ENCODE results near the gene NKAIN2.
"Not testable (repeated sequence)": the region's sequence is repeated elsewhere in the genome, so short reads cannot be mapped to it uniquely, and the experiment has no call there.

DNA sequence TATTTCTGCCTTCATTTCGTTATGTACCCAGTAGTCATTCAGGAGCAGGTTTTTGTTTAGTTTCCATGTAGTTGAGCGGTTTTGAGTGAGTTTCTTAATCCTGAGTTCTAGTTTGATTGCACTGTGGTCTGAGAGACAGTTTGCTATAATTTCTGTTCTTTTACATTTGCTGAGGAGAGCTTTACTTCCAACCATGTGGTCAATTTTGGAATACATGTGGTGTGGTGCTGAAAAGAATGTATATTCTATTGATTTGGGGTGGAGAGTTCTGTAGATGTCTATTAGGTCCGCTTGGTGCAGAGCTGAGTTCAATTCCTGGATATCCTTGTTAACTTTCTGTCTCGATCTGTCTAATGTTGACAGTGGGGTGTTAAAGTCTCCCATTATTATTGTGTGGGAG is 606.8 kb downstream of the NKAIN2 start:
- not testable (repeated sequence) for TF ChIP-seq CTCF (optimal IDR thresholded peaks at IDR 0.05 in 1 of 3, IDR thresholded peaks at IDR 0.05 in 1 of 3, conservative IDR thresholded peaks at IDR 0.05 in 1 of 3; ENCODE audit: extremely low read depth in 1 of 3, insufficient read depth in 2 of 3, low read length in 3 of 3); EZH2 (IDR thresholded peaks at IDR 0.05; ENCODE audit: low read length)
